HG02970 (cell line): ENCODE results near the gene MT4.
"Not testable (repeated sequence)": the region's sequence is repeated elsewhere in the genome, so short reads cannot be mapped to it uniquely, and the experiment has no call there.

Experiments used
- ATAC-seq: cut with Tn5 transposase; IDR thresholded peaks from one replicate; pipeline ENCODE4 v1.9.1; 2021; ENCODE audit warnings: mild to moderate bottlenecking, moderate library complexity, moderate number of reproducible peaks; ENCODE audit not compliant: unreplicated experiment, low FRiP score

Gene MT4

GRCh38 chr16:56558024-56558747, 6.7 kb upstream of the MT4 start:
- ATAC-seq = no peak

GRCh38 chr16:56559109-56559508, 5.8 kb upstream of the MT4 start:
- ATAC-seq = no peak

- ATAC-seq = no peak
Measured at GRCh38 chr16:56560447-56560846, 4.4 kb upstream of the MT4 start.

GRCh38 chr16:56561126-56561525, 3.7 kb upstream of the MT4 start:
- no peak for ATAC-seq

GRCh38 chr16:56569971-56570370, 5.1 kb downstream of the MT4 start:
- no peak for ATAC-seq

GRCh38 chr16:56571525-56571924, 6.7 kb downstream of the MT4 start:
- ATAC-seq = no peak

- ATAC-seq = no peak
Measured at GRCh38 chr16:56574625-56575024, 9.8 kb downstream of the MT4 start.

GRCh38 chr16:56576585-56577299, 11.9 kb downstream of the MT4 start:
- ATAC-seq = peak; percentile 69

GRCh38 chr16:56577300-56577625, 12.4 kb downstream of the MT4 start:
- ATAC-seq = no peak

- no peak for ATAC-seq
Measured at GRCh38 chr16:56580391-56581048, 15.6 kb downstream of the MT4 start.

- ATAC-seq = not testable (repeated sequence)
Measured at GRCh38 chr16:56582911-56583310, 18.0 kb downstream of the MT4 start.

- no peak for ATAC-seq
Measured at GRCh38 chr16:56583351-56584168, 18.7 kb downstream of the MT4 start.

GRCh38 chr16:56584276-56584675, 19.4 kb downstream of the MT4 start:
- ATAC-seq = no peak

- no peak for ATAC-seq
Measured at GRCh38 chr16:56588781-56589140, 23.9 kb downstream of the MT4 start.

GRCh38 chr16:56589141-56590039, 24.5 kb downstream of the MT4 start, which contains the start of gene MT3:
Gene MT3, plus strand, starts transcription at chr16:56589528. Its CDS starts 63 bp downstream, at chr16:56589591.
- ATAC-seq = no peak

GRCh38 chr16:56591377-56592060, 26.6 kb downstream of the MT4 start:
- no peak for ATAC-seq

- ATAC-seq = no peak
Measured at GRCh38 chr16:56593573-56594291, 28.9 kb downstream of the MT4 start.

GRCh38 chr16:56594292-56594619, 29.4 kb downstream of the MT4 start:
- ATAC-seq = no peak
